GM19240 (cell line): Measurements from ENCODE around the gene LEPR.

ENCODE experiments used
- DNase-seq: peaks from one replicate; pipeline ENCODE4 v3.0.0; 2011; ENCODE audit warnings: low spot score; ENCODE audit not compliant: insufficient read length

The LEPR gene

DNA sequence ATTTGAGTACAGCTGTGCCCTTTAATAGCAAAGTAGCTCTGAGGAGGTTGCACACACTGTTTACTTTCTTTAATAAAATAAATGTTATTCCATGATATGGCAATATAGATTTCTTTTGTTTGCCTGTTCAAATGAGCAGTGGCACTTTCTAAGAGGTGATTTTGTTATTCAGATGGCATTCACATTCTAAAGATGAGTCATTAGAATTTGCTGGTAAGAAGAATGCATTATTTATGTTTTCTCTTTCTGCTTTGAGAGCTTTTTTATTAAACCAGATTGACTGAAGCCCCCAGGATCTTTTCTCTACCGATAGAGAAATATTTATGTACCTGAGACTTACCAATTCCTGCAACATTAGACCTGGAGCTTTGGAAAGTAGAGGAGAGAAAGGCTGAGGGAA is 11.2 kb upstream of the LEPR start:
- DNase-seq = no peak

GRCh38 chr1:65409816-65410326 is 10.6 kb upstream of the LEPR start:
- DNase-seq = no peak

GRCh38 chr1:65412256-65412983 is 8.0 kb upstream of the LEPR start:
- no peak for DNase-seq

DNA sequence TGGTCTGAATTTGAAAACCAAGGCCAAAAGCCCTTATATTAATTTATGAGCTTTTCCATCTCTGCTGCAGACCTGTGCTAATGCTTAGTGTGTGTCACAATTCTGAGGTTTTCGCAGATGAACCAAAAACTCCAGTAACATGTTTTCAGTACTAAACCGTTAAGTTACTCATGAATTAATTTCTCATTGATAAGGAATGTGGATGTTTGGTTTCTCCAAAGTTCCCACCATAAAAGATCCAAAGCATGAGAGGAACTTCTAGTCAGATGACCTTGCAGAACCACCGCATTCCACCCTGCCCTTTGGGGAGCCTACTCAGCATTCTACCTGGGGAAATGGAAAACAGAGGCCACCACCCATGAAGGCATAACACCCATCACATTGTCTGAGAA is 7.5 kb upstream of the LEPR start:
- no peak for DNase-seq

DNA sequence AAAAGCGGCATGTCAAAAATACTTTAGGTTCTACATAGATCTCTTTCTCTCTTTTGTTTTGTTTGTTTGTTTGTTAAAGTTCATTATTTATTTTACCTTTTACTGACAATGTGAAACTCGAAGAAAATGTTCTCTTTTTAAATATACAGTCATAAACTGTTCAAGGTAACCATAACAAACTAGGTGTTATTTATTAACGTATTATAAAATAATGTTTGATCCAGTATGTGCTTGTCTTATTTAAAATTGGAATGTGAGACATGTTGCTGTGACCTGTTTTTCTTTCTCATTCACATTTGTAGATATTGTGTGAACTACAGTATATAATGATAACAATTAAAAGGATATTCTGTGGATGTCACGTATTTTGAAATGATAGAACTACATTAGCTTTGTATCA is 5.9 kb upstream of the LEPR start:
- no peak for DNase-seq

DNA sequence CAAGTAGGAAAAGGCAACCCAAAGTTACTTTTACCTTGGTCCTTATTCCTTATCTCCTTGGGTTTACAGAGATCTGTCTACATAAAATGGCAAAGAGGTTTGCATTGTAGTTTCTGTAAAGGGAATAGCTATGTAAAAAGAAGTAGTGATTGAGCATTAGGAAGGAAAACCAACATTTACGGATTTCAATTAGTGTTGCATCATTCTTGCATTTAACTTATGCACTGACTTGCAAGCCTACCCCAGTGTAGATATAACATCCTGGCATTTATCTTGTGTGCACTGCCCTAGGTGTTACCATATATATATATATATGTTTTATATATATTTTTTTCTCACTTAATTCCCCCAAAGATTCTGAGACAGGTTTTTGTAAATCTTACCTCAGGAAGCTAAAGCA is 3.7 kb upstream of the LEPR start:
- DNase-seq = no peak

GRCh38 chr1:65417729-65418128 is 2.7 kb upstream of the LEPR start:
- no peak for DNase-seq

- no peak for DNase-seq
Observed at GRCh38 chr1:65418522-65419185, 1.8 kb upstream of the LEPR start.

- DNase-seq = peak; percentile 67
Observed at GRCh38 chr1:65419681-65420589, 533 bp upstream of the LEPR start.

DNA sequence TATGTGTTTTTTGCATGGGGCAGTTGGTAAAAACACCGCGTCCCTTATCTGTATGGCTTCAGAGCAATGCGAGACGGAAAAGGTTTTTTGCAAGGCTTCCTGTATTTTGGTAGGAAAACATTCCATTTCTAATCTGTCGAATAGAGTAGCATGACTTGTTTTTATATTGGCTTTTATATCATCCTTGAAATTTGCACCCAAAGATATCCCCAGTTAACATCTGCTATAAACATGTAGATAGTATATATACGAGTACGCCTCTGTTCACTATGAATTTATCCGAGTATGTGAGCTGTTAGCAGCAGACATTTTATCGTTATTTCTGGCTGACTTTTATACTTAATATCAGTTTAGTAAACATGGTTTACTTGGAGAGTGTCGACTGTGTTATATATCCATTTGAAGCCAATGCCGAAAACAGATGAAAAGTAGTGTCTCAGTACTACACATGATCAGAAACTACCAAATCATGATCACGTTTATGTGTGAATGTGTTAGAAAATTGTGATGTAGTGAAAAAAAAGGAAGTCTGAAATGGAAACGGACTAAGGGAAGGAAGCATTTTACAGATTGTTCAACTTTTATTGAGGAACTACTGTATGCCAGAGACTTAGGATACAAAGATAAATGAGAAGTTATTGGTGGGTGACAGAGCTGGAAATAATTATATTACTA is 1.0 kb downstream of the LEPR start:
- no peak for DNase-seq

GRCh38 chr1:65422241-65423203 is 2.1 kb downstream of the LEPR start:
- DNase-seq = no peak

- no peak for DNase-seq
Observed at GRCh38 chr1:65423884-65424572, 3.6 kb downstream of the LEPR start.

GRCh38 chr1:65424573-65424889 is 4.1 kb downstream of the LEPR start:
- DNase-seq = no peak

- DNase-seq = no peak
Observed at GRCh38 chr1:65425006-65425405, 4.5 kb downstream of the LEPR start.

- DNase-seq = no peak
Observed at GRCh38 chr1:65425697-65426096, 5.2 kb downstream of the LEPR start.

- DNase-seq = no peak
Observed at GRCh38 chr1:65429078-65429477, 8.6 kb downstream of the LEPR start.

DNA sequence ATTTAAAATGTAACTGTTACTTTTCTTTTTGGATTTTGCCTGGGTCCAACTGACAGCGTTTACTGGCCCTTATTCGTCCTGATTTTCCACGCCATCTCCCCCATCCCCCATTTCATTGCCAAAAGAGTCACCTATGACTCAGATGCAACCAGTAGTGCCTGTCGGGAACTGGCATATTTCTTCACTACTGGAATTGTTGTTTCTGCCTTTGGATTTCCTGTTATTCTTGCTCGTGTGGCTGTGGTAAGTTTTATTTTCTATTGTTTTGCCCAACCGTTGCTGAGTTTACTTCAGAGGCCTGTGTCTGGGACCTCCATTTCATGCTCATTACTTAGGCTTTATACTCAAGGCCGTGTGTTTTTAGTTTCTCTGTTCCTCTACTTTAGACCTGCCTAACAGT is 9.3 kb downstream of the LEPR start:
- DNase-seq = no peak

- peak; percentile 12 for DNase-seq
Observed at GRCh38 chr1:65431111-65431705, 10.7 kb downstream of the LEPR start.

DNA sequence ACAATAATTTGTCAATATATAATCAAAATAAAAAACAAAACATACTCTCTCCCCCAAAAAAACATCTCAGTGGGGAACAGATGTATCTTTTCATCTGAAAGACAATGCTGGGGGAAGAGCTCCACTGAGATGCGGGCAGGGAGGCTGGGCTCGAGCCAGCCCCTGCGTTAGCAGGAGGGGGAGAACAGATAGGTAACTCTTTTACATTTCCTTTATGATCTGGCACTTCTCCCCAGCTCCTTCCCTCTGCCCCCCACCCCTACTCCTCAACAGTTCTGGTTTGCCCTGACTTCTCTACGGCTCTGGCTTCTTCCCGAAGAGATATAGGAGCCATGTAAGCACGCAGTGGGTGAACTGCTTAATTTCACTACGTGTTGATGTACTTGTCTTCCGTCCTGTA is 12.4 kb downstream of the LEPR start:
- DNase-seq = no peak
